Heart left ventricle (tissue), 16 donors: ENCODE data around the gene CACNG6. TPM values are rescaled to one million over a fixed set of nuclear protein-coding genes. Genes with fewer than 3 reads are reported as not detected.

Source experiments
- ATAC-seq, 4 donors: fragments of 200-7000 bp; cut with Tn5 transposase; one replicate each; pipeline ENCODE4 v1.9.1; 2020 to 2022; ENCODE audit warnings: moderate library complexity in 4 of 4, mild to moderate bottlenecking in 3 of 4, moderate number of reproducible peaks in 1 of 4
- DNase-seq, 5 donors: peaks; one replicate each; pipeline ENCODE4 v3.0.0-alpha.2; 2020
- H3K27ac ChIP-seq, 12 donors: fragments of 200-600 bp; sonication (generic) in 4 of 12; one replicate each; pipeline versions ENCODE4 v1.5.0 to v1.8.0; 2016 to 2022; ENCODE audit warnings: mild to moderate bottlenecking in 2 of 12
- H3K27me3 ChIP-seq, 9 donors: fragments of 200-600 bp; sonication (generic) in 2 of 9; one replicate each; pipeline versions ENCODE4 v1.5.1 to v1.8.0; 2016 to 2022; ENCODE audit warnings: mild to moderate bottlenecking in 3 of 9
- H3K36me3 ChIP-seq, 9 donors: fragments of 200-600 bp; sonication (generic) in 2 of 9; one replicate each; pipeline versions ENCODE4 v1.5.0 to v1.8.0; 2018 to 2022; ENCODE audit warnings: mild to moderate bottlenecking in 2 of 9
- H3K4me1 ChIP-seq, 12 donors: fragments of 200-600 bp; sonication (generic) in 4 of 12; one replicate each; pipeline versions ENCODE4 v1.5.0 to v1.8.0; 2016 to 2022; ENCODE audit warnings: mild to moderate bottlenecking in 3 of 12
- H3K4me3 ChIP-seq, 12 donors: fragments of 200-600 bp; sonication (generic) in 4 of 12; one replicate each; pipeline versions ENCODE4 v1.5.0 to v1.8.0; 2017 to 2022; ENCODE audit warnings: mild to moderate bottlenecking in 9 of 12, moderate library complexity in 4 of 12
- H3K9me3 ChIP-seq, 12 donors: fragments of 200-600 bp; sonication (generic) in 4 of 12; one replicate each; pipeline versions ENCODE4 v1.5.0 to v1.8.0; 2016 to 2022; ENCODE audit warnings: mild to moderate bottlenecking in 1 of 12
- POLR2A ChIP-seq, 2 donors: fragments of 450-650 bp; IDR thresholded peaks; one replicate each; pipeline ENCODE4 v1.6.1; 2017; ENCODE audit warnings: antibody characterized with exemption in 2 of 2, mild to moderate bottlenecking in 2 of 2, moderate library complexity in 2 of 2
- WGBS, 4 donors: extraction: QIAGEN DNeasy Blood & Tissue Kit in 2 of 4; methylation state at CpG; one replicate each; pipeline versions ENCODE4 v1.1.5 to v1.1.7; 2013 to 2018; 5-methylcytosine and 5-hydroxymethylcytosine counted together
- intact Hi-C, 10 donors: fragments of 100-400 bp; cut with DNase I; formaldehyde crosslinking; loops; one replicate each; pipeline versions ENCODE4 v1.11.1 to v1.14.2; 2022
- polyA plus RNA-seq, 2 donors: library from polyadenylated mRNA; stranded (reverse); fragments of 200-250 nt; gene quantifications; one replicate each; pipeline ENCODE4 v1.2.3, GENCODE V29; 2013
- total RNA-seq, 9 donors: library from RNA; depleted of rRNA in 2 of 9; stranded (reverse); fragments of >200 nt in 2 of 9; fragmentation: NEBNext Ultra II Directional in 3 of 9; extraction: Animal tissue kit (Norgen Biotek cat#: 25700) in 3 of 9; gene quantifications; one replicate each; pipeline versions ENCODE4 v1.1.0 to v1.2.4, GENCODE V29; 2016 to 2023
- TF ChIP-seq, protein P1 (sequence below), 12 donors: fragments of 200-600 bp; sonication (generic) in 4 of 12; IDR thresholded peaks; one replicate each; pipeline versions ENCODE4 v1.5.0 to v1.8.0; 2018 to 2022; ENCODE audit warnings: antibody characterized with exemption in 12 of 12, mild to moderate bottlenecking in 5 of 12
- donor health status: ischemic (EF 13 %, LVEDD 7.1; RV severe dilation, severe dysfunction).
- donor health status: healthy with polysubstance abuse.
- donor health status: DM: no; HTN: yes; CAD: no.
- donor health status: DM: no; HTN: no; CAD: no.
- donor health status: ischemic (EF 25% LVEDD 6.9; RV normal size, moderate dysfunction).
- donor health status: ischemic (EF 25% LVEDD 5.7; RV mildly dilated, moderate dysfunction).
- donor health status: healthy.
- donor health status: DM: yes; HTN: yes; CAD: no.
- donor health status: ischemic (EF 35%, LVEDD 5.7; RV mildly dilated, moderate dysfunction).
- donor health status: nonischemic (EF 11% LVEDD 7.7; RV severe dilation, severe dysfunction).
- donor health status: DM: yes; HTN: yes; CAD: no.
- donor health status: PGD.
- donor health status: ischemic (EF 29% LVEDD 5.4; RV normal size, mild dysfunction).
- donor health status: nonischemic (EF 23%, LVEDD 6.1; RV moderate dilation, normal function).

The CACNG6 gene
- total and polyA plus RNA-seq, 11 donors = not detected

DNA sequence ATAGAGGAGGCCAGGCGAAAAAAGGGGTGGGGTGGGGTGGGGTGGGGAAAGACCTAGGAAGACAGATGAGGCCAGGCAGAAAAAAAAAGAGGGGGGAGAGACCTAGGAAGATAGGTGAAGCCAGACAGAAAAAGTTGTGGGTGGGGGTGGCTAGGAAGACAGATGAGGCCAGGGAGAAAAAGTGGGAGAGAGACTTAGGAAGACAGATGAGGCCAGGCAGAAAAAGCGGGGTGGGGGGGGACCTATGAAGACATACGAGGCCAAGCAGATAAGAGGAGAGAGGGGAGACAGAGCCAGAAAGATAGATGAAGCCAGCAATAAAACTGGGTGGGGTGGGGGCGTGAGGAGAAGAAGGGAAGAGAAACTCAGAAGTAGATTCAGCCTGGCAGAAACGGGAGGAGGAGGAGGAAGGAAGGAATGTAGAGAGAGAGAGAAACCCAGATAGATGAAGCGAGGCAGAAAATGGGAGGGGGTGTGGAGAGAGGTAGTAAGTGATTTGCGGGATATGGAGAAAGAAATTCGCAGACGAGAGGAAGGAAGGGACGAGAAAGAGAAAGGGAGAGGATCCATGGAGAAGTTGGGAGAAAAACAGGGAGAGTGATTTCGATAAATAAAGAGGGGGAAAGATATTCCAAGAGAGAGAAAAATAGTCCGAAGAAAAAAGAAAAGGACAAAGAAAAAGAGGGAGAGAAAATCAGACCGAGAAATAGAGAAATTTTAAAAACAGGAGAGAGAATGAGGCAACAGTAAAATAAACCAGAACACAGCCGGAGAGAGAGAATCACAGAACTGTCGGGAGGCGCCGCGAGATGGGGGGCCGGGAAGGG is 12.2 kb upstream of the CACNG6 start:
- DNase-seq = no peak
- Histone ChIP-seq H3K36me3 (no peaks in the 10 kb centered on the region), H3K27ac (no peak overlapping the region), H3K4me3 (peak overlapping the region in 10 of 12 donors; percentile 6 to 51 (median 39)), H3K27me3 (peaks cover 25 to 88% (median 55%) of the 10 kb centered on the region in 9 donors), H3K4me1 (peaks cover 0 to 37% (median 14%) of the 10 kb centered on the region in 12 donors), H3K9me3 (no peaks in the 10 kb centered on the region)
- no peak for ATAC-seq
- WGBS, 4 donors = 4 to 5% (median 4%) methylated on average over 19 of the region's 19 CpGs
- intact Hi-C loops = no loop called here
- TF ChIP-seq POLR2A (IDR thresholded peaks at IDR 0.05) = no peak
- TF ChIP-seq, protein P1, sequence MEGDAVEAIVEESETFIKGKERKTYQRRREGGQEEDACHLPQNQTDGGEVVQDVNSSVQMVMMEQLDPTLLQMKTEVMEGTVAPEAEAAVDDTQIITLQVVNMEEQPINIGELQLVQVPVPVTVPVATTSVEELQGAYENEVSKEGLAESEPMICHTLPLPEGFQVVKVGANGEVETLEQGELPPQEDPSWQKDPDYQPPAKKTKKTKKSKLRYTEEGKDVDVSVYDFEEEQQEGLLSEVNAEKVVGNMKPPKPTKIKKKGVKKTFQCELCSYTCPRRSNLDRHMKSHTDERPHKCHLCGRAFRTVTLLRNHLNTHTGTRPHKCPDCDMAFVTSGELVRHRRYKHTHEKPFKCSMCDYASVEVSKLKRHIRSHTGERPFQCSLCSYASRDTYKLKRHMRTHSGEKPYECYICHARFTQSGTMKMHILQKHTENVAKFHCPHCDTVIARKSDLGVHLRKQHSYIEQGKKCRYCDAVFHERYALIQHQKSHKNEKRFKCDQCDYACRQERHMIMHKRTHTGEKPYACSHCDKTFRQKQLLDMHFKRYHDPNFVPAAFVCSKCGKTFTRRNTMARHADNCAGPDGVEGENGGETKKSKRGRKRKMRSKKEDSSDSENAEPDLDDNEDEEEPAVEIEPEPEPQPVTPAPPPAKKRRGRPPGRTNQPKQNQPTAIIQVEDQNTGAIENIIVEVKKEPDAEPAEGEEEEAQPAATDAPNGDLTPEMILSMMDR (IDR thresholded peaks at IDR 0.05) = no peak

DNA sequence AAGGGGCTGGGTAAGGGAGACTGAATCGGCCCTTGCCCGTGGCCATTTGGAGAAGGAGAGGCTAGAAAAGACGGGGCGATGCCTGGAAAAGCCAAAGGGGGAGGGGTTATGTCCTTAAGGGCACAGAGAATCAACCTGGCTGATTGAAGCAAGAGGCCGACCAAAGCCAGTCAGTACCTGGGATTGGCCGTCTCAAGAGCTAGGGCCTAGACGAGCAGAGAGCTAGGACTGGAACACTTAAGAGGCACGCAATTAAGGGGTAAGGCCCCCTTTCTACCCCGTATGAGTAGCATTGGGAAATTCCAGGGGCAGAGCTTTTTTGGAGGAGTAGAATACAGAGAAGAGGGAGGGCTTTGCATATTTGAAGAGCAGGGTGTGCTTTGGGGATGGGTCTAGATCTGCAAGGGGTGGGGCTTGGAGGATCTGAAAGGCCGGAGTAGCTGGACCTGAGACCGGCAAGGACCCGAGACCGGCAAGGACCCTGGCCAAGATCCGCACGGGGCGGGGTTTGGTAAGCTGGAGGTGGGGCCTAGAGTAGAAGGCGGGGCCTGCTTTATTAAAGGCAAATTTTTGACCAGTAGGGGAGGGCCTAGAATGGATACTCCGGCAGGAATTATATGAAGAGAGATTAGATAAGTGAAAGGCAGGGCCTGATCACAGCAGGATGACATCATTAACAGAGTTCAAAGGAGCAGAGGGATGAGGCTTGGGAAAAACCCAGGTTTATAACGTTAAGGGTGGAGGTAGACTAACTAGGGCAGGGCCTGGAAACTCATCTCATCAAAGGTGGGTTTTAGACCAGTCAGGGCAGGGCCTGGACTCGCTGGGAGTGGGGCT is 10.7 kb upstream of the CACNG6 start:
- Histone ChIP-seq H3K4me3 (peak overlapping the region in 9 of 12 donors; percentile 22 to 51 (median 40)), H3K9me3 (no peaks in the 10 kb centered on the region), H3K27me3 (peaks cover 25 to 83% (median 55%) of the 10 kb centered on the region in 9 donors), H3K4me1 (peaks cover 0 to 37% (median 14%) of the 10 kb centered on the region in 12 donors), H3K36me3 (no peaks in the 10 kb centered on the region), H3K27ac (peak overlapping the region in 5 of 12 donors; percentile 9 to 56 (median 48))
- ATAC-seq (peak in 1 of 4 donors; percentile 6), DNase-seq (no peak)
- TF ChIP-seq, protein P1 (IDR thresholded peaks at IDR 0.05) = no peak
- no peak for TF ChIP-seq POLR2A (IDR thresholded peaks at IDR 0.05)
- intact Hi-C loops = no loop called here
- WGBS, 4 donors = 23 to 36% (median 25%) methylated on average over 20 of the region's 20 CpGs

DNA sequence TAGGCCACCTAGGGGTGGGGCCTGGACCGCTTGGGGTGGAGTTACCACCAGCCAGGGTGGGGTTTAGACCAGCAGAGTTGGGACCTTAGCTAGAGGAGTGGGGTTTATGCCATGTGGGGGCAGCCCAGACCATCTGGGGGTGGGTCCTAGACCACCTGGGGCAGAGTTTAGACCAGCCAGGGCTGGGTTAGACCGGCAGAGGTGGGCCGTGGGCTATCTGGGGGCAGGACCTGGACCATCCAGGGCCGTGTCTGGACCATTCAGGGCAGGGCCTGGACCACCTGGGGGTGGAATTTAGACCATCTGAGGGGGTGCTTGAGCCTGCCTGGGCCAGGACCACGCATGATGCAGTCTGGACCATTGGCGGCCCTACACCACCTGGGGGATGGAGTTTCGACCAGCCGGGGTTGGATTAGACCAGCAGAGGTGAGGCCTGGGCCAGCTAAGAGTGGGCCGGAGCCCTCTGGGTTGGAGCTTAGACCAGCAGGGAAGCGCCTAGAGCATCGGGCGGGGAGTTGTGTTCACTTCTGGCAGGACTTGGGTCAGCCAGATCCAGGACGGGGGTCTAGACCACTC is 10.0 kb upstream of the CACNG6 start:
- peaks cover 25 to 76% (median 55%) of the 10 kb centered on the region in 9 donors for H3K27me3 ChIP-seq
- DNase-seq (no peak), ATAC-seq (no peak)
- intact Hi-C loops = no loop called here
- H3K27ac ChIP-seq = peak overlapping the region in 3 of 12 donors; percentile 33 to 57 (median 56)
- 70 to 88% (median 77%) methylated on average over 6 to 13 of the region's 13 CpGs for WGBS, 4 donors
- TF ChIP-seq POLR2A (IDR thresholded peaks at IDR 0.05) = no peak
- no peaks in the 10 kb centered on the region for H3K36me3 ChIP-seq
- H3K4me1 ChIP-seq = peaks cover 0 to 37% (median 14%) of the 10 kb centered on the region in 12 donors
- H3K4me3 ChIP-seq = peak overlapping the region in 3 of 12 donors; percentile 41 to 49 (median 46)
- no peaks in the 10 kb centered on the region for H3K9me3 ChIP-seq

DNA sequence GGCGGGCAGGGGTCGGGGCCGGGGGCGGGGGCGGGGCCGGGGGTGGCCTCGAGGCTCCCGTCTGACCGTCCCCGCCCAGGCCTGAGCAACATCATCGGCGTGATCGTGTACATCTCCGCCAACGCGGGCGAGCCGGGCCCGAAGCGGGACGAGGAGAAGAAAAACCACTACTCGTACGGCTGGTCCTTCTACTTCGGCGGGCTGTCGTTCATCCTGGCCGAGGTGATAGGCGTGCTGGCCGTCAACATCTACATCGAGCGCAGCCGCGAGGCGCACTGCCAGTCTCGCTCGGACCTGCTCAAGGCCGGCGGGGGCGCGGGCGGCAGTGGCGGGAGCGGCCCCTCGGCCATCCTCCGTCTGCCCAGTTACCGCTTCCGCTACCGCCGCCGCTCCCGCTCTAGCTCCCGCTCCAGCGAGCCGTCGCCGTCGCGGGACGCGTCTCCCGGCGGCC is 9.4 kb upstream of the CACNG6 start:
- H3K36me3 ChIP-seq = no peaks in the 10 kb centered on the region
- TF ChIP-seq, protein P1 (IDR thresholded peaks at IDR 0.05) = no peak
- no peak for TF ChIP-seq POLR2A (IDR thresholded peaks at IDR 0.05)
- peak overlapping the region in 7 of 12 donors; percentile 33 to 62 (median 56) for H3K27ac ChIP-seq
- no peaks in the 10 kb centered on the region for H3K9me3 ChIP-seq
- H3K4me3 ChIP-seq = peak overlapping the region in 11 of 12 donors; percentile 16 to 49 (median 41)
- 0 to 5% (median 3%) methylated on average over 3 to 62 of the region's 62 CpGs for WGBS, 4 donors
- H3K27me3 ChIP-seq = peaks cover 25 to 70% (median 54%) of the 10 kb centered on the region in 9 donors
- no peak for DNase-seq
- peaks cover 0 to 37% (median 14%) of the 10 kb centered on the region in 12 donors for H3K4me1 ChIP-seq
- ATAC-seq = no peak
- intact Hi-C loops = no loop called here
